GM18499 (cell line): Measurements from ENCODE around the gene GMPS.
"Not testable (repeated sequence)": the region's sequence is repeated elsewhere in the genome, so short reads cannot be mapped to it uniquely, and the experiment has no call there.

ENCODE experiments used
- ATAC-seq: cut with Tn5 transposase; IDR thresholded peaks from one replicate; pipeline ENCODE4 v1.9.1; 2021; ENCODE audit warnings: moderate number of reproducible peaks; ENCODE audit not compliant: insufficient read depth, unreplicated experiment

GMPS gene

DNA sequence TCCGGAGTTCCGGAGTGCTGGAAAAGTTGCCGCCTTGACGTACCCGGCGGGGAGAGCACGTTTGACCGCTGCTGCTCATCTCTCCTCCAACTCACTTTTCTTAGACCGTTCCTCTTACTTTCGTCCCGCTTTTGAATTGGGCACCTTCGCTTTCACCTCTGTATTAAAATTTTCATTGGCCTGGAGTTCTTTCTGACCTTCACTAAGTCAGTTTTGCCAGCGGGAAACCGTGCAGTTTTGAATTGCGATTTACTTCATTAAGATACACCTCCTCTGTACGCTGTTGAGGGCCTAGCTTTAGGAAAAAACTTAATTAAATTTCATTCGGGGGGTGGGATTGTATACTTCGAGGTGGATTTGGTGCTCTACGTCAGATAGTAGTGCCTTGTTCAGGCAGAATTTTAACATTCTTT is 1.3 kb downstream of the GMPS start:
- ATAC-seq = peak; percentile 1

DNA sequence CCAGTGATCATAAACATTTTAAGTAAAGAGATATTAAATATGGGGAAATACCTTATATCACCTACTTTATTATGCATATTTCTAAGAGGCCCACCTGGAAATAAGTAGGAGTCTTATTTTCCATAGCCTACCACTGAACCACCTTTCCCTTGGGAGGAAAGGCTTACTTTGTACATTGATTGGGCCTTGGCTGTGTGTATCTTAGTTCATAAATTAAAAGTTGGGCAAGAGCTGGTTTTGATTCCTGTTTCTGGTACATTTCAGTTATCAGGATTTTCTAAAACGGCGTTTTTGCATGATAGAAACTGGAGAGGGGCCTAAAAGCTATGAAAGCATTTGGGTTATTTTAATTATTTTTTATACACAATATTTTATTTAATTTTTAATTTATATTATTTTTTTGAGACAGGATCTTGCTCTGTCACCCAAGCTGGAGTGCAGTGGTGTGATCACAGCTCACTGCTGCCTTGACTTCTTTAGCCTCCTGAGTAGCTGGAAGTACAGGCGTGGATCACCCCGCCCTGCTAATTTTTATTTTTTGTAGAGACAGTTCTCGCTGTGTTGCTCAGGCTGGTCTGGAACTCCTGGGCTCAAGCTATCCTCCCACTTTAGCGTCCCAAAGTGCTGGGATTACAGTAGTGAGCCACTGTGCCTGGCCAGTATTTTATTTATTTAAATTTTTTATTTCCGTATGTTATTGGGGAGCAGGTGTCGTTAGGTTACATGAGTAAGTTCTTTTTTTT is 2.6 kb downstream of the GMPS start:
- ATAC-seq = no peak

DNA sequence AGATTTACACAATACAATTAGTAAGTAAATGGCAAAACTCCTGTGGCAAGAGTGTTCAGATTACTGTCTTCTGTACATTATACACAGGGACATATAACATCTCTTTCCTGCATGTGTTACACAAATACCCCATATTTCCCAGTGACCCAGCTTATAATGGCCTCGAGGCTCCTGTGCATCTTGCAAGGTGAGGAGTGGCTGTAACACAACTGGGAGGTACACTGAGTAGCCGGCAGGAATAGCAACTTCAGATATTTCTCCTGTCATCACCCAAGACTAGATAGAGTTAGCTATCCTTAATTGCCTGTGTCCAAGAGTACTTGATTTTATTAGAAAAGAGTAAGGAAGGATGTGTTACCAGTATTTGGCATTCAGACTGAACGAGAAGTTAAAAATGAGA is 5.6 kb downstream of the GMPS start:
- ATAC-seq = no peak

DNA sequence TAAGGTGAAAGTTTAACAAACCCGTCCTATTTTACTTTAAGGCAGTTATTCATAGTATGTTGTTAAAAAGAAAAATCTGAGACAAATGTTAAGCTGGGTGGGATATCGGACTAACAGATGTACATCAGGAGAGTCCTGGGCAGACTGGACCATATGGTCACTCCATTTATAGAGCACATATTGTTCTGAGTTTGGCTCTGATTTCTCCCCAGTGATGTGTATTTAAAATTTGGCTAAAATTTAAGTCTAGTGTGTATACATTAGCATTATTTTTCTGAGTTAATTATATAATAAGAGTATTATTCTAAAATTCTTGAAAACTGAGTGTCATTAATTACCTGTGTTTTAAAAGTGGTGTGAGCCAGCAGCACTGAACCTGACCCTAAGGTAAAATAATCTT is 6.1 kb downstream of the GMPS start:
- no peak for ATAC-seq

DNA sequence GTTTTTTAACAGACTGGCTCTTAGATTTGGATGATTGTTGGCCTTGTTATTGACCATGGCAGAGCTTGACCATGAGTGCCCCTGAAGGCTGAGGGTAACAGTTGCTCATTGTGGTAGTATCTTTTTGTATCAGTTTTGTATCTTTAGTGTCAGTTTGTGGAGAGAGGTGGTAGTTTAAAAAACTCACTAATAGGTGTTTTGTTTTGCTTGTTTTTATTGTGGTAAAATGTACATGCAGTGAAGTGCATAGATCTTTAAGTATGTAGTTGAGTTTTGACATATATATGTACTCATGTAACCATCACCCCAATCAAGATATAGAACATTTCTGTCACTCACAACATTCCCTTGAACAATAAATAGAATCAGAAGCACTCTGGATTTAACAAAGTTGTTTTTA is 9.8 kb downstream of the GMPS start:
- no peak for ATAC-seq

DNA sequence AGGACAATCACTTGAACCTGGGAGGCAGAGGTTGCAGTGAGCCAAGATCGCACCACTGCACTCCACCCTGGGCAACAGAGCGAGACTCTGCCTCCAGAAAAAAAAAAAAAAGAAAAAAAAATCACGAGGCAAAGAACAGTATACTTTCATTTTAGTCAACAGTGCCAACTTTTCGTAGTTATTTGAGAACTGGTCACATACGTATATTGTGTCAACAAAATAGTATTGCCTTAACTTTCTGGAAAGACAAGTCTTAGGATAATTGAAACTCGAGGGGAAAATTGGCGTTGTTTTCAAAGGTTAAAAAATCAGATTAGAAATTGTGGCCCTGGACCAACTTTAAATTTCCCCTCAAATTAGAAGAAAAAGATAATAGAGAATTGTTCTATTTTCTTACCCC is 13.8 kb downstream of the GMPS start:
- no peak for ATAC-seq

DNA sequence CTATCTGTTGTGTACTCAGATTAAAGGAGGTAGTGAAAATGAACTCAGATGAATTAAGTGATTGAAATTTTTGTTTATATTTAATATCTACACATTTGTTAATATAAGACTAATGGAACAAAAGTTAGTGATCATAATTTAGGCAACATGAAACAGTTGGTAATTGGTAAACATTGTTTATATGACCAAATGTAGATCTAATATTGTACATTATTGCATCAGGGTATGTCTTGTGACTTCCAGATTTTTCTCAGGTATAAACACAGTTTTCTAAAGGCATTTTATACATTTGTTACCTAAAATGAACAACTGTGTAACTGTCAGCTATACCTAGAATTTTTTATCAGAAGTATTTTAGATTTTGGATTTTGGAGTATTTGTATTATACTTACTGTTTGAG is 14.8 kb downstream of the GMPS start:
- no peak for ATAC-seq

DNA sequence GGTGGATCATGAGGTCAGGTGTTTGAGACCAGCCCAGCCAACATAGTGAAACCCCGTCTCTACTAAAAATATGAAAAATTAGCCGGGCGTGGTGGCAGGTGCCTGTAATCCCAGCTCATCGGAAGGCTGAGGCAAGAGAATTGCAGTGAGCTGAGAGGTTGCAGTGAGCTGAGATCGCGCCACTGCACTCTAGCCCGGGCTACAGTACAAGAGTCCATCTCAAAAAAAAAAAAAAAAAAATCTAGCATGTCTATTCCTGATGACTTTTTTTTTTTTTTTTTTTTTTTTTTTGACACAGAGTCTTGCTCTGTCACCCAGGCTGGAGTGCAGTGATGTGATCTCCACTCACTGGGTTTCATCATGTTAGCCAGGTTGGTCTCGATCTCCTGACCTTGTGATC is 15.9 kb downstream of the GMPS start:
- ATAC-seq = not testable (repeated sequence)

DNA sequence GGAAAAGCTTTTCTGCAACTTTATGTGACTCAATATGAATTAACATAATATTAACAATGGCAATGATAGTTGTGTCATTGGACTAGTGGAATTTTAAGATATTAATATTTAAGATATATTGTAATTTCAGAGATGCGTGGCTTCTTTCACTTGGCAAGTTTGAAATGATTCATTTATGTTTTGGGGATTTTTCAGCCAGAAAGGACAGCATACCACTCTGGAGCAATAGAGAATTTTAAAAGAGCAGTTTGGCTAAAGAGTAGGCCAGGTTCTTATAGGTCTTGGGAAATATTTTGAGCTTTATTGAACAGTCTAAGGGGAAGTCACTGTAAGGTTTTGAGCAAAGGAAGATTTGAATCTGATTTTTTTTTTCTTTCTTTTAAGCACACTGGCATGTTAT is 16.5 kb downstream of the GMPS start:
- ATAC-seq = no peak

DNA sequence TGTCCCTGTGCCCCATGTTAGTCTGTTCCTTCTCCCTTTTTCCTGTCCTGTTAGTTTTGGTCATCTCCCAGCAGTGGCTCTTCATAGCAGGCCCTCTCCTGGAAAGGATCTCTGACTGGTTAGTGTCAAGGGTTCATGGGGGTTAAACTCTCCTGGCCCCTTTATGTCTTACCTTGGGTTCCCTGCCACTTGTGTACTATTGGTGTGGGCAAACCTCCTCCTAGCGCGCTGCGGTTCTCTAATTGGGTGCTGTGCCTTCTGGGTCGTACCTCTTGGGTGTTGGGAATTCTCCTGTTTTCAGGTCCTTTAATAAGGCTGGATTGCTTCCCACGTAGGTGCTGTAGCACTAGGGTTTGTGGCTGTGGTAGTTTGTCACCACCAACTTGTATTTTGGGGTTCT is 18.8 kb downstream of the GMPS start:
- ATAC-seq = no peak

DNA sequence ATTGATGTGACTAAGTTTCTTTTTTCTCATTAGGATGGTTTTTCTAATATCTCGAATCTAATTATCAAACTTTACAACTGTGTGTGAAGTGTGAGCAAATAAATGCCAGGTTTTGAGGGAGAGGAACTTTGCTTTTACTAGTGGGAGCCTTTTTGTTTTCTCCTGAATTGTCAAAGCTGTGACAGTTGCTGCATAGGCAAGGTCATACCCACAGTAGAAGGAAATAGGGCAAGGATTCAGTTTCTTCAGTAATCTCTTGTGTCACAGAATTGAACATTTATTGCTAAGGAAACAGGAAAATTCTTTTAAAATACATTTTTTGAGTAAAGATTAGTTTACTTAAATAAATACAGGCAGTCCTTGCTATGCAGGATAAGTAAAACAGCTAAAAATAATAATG is 19.5 kb downstream of the GMPS start:
- ATAC-seq = no peak

DNA sequence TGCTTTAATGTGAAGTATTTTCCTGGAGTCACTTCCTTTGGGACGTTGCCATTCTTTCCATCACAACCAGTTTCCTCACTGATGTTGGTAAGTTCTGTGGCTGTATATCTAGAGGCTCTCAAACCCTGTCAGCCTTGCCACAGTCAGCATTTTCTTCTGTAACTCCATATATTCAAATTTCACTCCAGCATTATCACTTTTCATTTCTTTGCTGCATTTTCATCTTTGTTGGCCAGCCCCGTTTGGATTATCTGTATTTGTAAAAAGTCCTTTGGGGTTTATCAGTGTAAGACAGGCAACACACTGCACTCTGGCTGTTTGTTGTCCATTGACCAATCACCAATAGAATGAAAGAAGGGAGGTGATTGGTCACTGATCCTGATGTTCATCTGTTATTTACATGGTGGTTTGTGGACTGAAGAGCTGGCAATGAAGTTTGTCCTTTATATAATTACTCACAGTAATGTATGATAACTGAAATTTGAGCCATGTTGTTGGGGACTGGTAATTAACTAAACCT is 20.3 kb downstream of the GMPS start:
- ATAC-seq = no peak

DNA sequence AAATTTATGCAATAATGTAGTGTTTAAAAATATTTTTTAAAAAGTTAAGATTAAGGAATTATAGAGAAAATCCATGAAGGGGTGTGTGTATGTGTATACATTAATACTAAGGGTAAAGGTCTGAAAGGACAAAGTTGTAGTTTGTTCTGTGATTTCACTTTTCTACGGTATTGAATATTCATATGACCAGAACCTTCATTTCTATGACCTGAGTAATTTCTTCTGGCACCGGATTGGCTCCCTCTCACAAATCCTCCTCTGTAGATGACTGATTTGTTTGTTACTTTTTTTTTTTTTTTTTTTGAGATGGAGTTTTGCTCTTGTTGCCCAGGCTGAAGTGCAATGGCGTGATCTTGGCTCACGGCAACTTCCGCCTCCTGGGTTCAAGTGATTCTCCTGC is 20.9 kb downstream of the GMPS start:
- ATAC-seq = no peak

DNA sequence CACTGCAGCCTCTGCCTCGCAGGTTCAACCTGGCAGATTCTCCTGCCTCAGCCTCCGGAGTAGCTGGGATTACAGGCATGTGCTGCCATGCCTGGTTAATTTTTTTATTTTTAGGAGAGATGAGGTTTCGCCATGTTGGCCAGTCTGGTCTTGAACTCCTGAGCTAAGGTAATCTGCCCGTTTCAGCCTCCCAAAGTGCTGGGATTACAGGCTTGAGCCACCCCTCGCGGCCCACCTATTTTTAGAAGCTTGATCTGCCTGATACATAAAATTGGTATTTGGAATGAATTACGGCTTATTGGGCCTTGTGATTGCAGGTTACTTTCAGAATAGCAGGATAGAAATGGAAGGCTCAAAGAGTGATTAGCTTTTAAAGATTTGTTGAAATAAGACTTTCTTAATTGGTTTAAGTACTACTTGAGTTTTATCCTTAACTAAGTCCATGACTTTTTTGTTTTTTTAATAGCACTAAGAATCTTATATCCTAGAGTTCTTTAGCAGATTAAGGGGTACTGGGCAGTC is 25.0 kb downstream of the GMPS start:
- ATAC-seq = no peak

DNA sequence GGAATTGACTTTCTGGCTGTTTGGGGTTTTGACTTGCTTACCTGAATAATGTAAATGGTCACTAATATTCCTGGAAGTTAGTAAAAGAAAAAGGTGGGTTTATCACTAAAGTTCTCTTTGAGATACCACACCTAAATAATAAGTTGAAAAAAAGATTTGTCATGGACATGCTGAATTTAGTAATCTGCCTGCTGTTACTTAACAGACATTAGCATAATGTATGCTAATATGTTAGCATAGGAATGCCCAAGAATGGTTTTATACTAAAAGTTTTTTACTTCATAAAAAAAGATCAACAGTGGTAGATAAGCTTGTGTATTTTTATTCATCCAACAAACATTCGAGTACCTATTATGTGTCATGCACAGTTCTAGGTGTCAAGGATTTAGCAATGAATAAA is 36.5 kb downstream of the GMPS start:
- no peak for ATAC-seq

DNA sequence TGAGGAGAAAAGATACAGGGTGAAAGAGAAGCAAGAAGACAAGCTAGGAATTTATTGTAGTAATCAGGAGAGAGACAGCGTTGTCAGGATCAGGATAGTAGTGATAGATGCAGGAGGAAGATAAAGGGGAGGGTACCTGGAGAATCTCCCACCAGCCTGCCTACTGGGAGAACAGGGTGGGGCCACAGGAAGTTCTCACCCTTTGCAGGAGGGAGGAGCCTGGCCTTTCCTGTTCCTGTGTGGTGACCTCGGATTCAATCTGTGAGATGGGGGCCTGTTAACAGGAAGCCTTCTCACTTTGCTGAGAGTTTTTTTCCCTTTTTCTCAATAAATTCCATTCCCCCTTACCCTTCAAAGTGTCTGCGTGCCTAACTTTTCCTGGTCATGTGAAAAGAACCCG is 37.6 kb downstream of the GMPS start:
- no peak for ATAC-seq

DNA sequence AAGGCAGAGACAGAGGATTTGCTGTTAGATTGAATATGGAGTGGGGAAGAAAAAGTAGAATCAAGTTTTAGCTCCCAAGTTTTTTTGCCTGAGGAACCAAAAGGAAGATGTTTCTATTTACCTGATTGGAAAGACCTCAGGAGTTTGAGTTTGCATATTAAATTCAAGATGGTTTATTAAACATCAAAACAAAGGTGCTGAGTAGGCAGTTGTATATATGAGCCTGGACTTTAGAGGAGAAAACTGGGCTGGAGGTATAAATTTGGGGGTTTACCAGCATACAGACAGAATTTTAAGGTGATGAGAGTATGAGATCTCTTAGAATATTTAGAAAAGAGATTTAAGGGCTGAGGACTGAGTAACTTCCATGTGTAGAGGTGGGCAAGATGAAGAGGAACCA is 38.2 kb downstream of the GMPS start:
- ATAC-seq = no peak

DNA sequence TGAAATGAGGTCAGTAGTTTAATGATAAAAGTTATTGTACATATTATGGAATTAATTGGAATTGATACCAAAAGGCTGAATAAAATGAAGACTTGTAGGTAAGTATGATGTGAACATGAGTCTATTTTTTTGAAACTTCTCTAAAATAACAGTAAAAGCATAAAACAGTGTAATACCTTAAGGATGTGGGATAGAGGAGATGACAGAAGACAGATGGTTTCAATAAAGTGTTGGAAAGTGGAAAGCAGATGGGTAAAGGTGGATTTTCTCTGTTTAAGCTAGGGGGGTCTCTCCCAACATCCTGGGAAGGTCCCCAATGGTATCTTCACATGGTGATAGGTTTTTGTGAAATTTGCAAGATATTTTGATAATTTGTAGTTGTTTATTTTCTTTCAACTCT is 41.6 kb downstream of the GMPS start:
- ATAC-seq = no peak

DNA sequence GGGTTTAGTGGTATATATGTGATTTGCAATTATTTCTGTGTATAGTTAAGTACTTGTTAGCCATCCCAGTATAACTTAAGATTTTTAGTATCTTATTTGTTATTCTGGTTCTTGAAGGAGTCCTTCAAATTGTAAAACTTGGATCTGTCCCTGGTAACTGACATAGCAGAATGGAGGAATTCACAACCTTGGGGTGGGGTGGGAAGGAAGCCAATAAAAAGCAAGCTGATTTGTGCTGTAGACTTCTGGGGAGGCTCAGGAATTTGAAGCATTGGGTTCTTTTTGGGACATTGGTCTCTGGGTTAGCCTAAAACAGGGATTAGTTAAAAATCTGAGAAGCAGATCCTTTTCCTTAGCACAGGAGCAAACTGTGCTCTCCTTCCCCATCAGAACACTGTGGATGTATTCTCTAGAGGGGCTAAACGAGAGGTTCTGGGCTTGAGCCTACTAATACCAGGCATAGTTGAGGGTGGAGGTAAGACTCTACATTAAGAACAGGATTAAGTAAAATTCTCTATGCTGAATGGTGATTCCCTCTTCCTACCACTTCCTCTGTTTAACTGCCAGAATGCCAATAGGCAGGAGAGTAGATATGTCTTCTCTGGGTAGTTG is 42.2 kb downstream of the GMPS start:
- ATAC-seq = no peak

DNA sequence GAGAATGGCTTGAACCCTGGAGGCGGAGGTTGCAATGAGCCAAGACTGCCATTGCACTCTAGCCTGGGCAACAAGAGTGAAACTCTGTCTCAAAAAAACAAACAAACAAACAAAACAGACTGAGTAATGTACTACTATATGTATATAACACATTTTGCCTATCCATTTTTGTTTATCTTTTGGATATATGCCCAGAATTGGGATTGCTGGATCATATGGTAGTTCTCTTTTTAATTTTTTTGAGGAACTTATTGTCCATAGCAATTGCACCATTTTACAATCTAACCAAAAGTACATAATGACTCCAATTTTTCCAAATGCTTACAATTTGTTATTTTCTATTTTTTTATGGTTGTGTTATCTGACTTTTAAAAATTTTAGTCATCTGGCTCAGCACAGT is 47.3 kb downstream of the GMPS start:
- ATAC-seq = no peak

DNA sequence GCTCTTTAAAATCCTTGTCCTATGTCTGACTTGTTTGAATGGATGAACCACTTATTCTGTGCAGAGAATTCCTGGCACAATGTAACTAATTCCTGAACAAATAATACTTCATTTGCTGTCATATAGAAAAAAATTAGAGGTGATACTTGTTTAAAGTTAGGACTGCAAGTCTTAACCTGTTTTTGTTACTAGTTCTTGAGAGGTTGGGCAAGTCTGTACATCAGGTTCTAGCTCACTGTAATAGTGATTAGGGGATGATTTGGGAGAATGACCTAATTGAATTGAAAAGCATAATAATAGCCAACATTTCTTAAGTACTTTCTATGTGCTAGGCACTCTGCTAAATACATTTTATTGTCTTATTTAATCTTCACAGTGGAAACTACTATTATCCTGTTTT is 49.3 kb downstream of the GMPS start:
- no peak for ATAC-seq

DNA sequence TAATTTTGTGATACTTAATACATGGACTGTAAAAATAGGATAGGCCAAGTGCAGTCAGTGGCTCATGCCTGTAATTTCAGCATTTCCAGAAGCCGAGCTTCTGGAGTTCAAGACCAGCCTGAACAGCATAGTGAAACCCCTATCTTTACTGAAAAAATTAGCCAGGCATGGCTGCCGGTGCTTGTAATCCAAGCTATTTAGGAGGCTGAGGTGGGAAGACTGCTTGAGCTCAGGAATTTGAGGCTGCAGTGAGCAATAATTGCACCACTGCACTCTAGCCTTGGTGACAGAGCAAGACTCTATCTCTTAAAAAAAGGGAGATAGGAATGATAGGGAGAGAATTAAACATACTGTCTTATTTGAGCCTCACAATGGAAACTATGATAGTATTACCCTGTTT is 51.0 kb downstream of the GMPS start:
- no peak for ATAC-seq
